ENCODE data around the gene ZBTB42.

DNA sequence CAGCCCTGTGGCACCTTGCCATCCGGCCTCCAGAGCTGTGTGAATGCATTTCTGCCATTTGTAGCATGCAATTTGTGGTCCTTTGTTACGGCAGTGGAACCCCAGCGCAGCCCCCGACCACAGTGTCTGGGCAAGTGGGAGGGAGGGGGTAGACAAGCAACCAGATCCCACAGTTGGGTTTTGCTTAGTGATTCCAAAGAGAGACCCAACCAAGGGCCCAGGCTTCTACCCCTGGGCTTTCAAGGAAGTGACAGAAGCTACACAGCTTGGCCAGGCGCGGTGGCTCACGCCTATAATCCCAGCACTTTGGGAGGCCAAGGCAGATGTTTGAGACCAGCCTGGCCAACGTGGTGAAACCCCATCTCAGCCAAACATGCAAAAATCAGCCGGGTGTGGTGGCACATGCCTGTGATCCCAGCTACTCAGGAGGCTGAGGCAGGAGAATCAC lies 17.8 kb downstream of the ZBTB42 start:
- TF ChIP-seq POLR2A (IDR thresholded peaks at IDR 0.05; ENCODE audit: low read depth, low read length) (no peak), POLR2AphosphoS5 (IDR thresholded peaks at IDR 0.05; ENCODE audit: low read depth, low read length) (no peak)
